GM10248 (cell line): ENCODE results near the gene WDR76.

Experiments
- CTCF ChIA-PET: fragments of 300-600 bp; sonication (Branson Sonifier 250); formaldehyde crosslinking; extraction: SDS; loops from one replicate; lab custom pipeline; 2021; ENCODE audit warnings: antibody characterized with exemption; lab: Yijun Ruan, JAX
- POLR2A ChIA-PET: fragments of 350-650 bp; sonication (Branson Sonifier 250); formaldehyde crosslinking; extraction: SDS; loops from one replicate; lab custom pipeline; 2020; ENCODE audit warnings: antibody characterized with exemption; lab: Yijun Ruan, JAX
- DNase-seq: peaks from one replicate; pipeline ENCODE4 v3.0.0; 2012; ENCODE audit errors: extremely low spot score
- CTCF ChIP-seq: IDR thresholded peaks from 2 replicates; pipeline ENCODE4 v1.5.1; 2012; ENCODE audit warnings: mild to moderate bottlenecking, low read depth; ENCODE audit errors: extremely low read depth, missing control alignments, control extremely low read depth

The WDR76 gene

GRCh38 chr15:43916326-43916660 is 89.5 kb downstream of the WDR76 start:
- ChIA-PET CTCF (interaction anchor here (1.3 to 3.4 kb wide), 3 partner anchors 12 to 14 kb away, joined by 3 to 13 read pairs (median 4); no protein-coding TSS in a partner anchor), POLR2A (no interaction called here)
- TF ChIP-seq CTCF, result no peak
- no peak for DNase-seq
